ENCODE results near the gene CCDC57. TPM values are rescaled to one million over a fixed set of nuclear protein-coding genes. Genes with fewer than 3 reads are reported as not detected.

CCDC57 gene
- total and polyA plus RNA-seq, 2 of the 8 experiments (the other 6 are each of a cell fraction or from before 2014, with no cell fraction given) = 8.4 to 12.9 TPM

- H3K79me2 ChIP-seq (ENCODE audit: control insufficient read depth in 1 of 2, insufficient read depth in 2 of 2, low read length in 2 of 2) = no peaks in the 10 kb centered on the region
- H2BK120ac ChIP-seq (replicated peaks; ENCODE audit: low read depth, low read length) = no peak overlapping the region
- H4K8ac ChIP-seq (ENCODE audit: extremely low read depth, insufficient read depth, low read length) = no peak overlapping the region
- H2BK15ac ChIP-seq (ENCODE audit: low read length) = no peak overlapping the region
- TF ChIP-seq RAD21 (IDR thresholded peaks at IDR 0.05 in 1 of 2, conservative IDR thresholded peaks at IDR 0.05 in 1 of 2; ENCODE audit: low read depth in 2 of 2, low read length in 2 of 2) = no peak
- 0 out of 2 replicates have a peak, but pooled peaks have one; percentile 17 for TF ChIP-seq TEAD4 (IDR thresholded peaks at IDR 0.05; ENCODE audit: low read depth, low read length)
- WGBS, 2 experiments (ENCODE audit: extremely low coverage in 1 of 2, insufficient coverage in 1 of 2, insufficient read length in 1 of 2, insufficient replicate concordance in 2 of 2, low coverage in 1 of 2, low lambda C conversion rate in 2 of 2, missing lambda C conversion rate in 1 of 2) = 82% methylated on average over 8 of the region's 12 CpGs; no CpG with 5 or more reads in 1 of the 2 experiments
- no peaks in the 10 kb centered on the region for H3K36me3 ChIP-seq (ENCODE audit: control insufficient read depth in 2 of 4, insufficient read depth in 4 of 4, low read length in 3 of 4)
- 0 out of 2 replicates have a peak, but pooled peaks cover 2% of the 10 kb centered on the region for H3K23me2 ChIP-seq (ENCODE audit: low read depth, low read length)
- H2BK12ac ChIP-seq (ENCODE audit: low read depth, low read length) = no peak overlapping the region
- H4K5ac ChIP-seq (ENCODE audit: insufficient read length, low read depth, low read length) = no peak overlapping the region
- H3K27me3 ChIP-seq (replicated peaks in 1 of 4; ENCODE audit: control insufficient read depth in 3 of 4, extremely low read depth in 1 of 4, insufficient read depth in 3 of 4, low read length in 3 of 4) = no peaks in the 10 kb centered on the region; a peak in 1 of 7 replicates
- no peak overlapping the region for H2AFZ ChIP-seq (ENCODE audit: low read length)
- no peaks in the 10 kb centered on the region for H3K79me1 ChIP-seq (ENCODE audit: low read depth, low read length)
- DNase-seq (ENCODE audit: low read depth in 1 of 2, low spot score in 2 of 2) = no peak
- no peak overlapping the region for H3K4ac ChIP-seq (replicated peaks; ENCODE audit: insufficient read length, low read depth, low read length)
- no peak overlapping the region for H3K9ac ChIP-seq (replicated peaks in 1 of 4; ENCODE audit: extremely low read depth in 1 of 4, low read depth in 3 of 4, low read length in 3 of 4)
- H4K91ac ChIP-seq (replicated peaks; ENCODE audit: insufficient read length, low read length) = no peak overlapping the region
- CTCF ChIA-PET (ENCODE audit: partially characterized antibody) = interaction anchor here (1.0 to 10.5 kb wide), 4 partner anchors 11 to 89 kb away, joined by 3 to 61 read pairs (median 6); no protein-coding TSS in a partner anchor
- no peak overlapping the region for H3K23ac ChIP-seq (ENCODE audit: insufficient read length)
- FAIRE-seq = no peak
- H3K4me3 ChIP-seq (ENCODE audit: extremely low read depth in 1 of 4, insufficient read depth in 2 of 4, low read depth in 3 of 4, low read length in 4 of 4) = no peak overlapping the region
- H3K4me2 ChIP-seq (ENCODE audit: insufficient read depth in 1 of 2, low read depth in 2 of 2, low read length in 2 of 2) = no peak overlapping the region
- H3K56ac ChIP-seq (replicated peaks; ENCODE audit: insufficient read length, low read depth, low read length) = no peak overlapping the region
- peaks cover 3 to 6% of the 10 kb centered on the region in 2 experiments for H4K20me1 ChIP-seq (replicated peaks in 1 of 2; ENCODE audit: control insufficient read depth in 1 of 2, insufficient read depth in 2 of 2, low read length in 2 of 2)
- no peaks in the 10 kb centered on the region for H3K9me3 ChIP-seq (ENCODE audit: insufficient read depth in 2 of 2, low read depth in 1 of 2, low read length in 1 of 2)
- peaks cover 0 to 8% (median 2%) of the 10 kb centered on the region in 4 experiments; a peak in 4 of 7 replicates for H3K4me1 ChIP-seq (replicated peaks in 1 of 4; ENCODE audit: control insufficient read depth in 3 of 4, insufficient read depth in 4 of 4, low read length in 3 of 4)
- H3K14ac ChIP-seq (ENCODE audit: insufficient read length) = no peak overlapping the region
- no peak overlapping the region for H2AK5ac ChIP-seq (ENCODE audit: low read depth, low read length)
- H2BK20ac ChIP-seq (ENCODE audit: low read length) = no peak overlapping the region
- H2BK5ac ChIP-seq (ENCODE audit: low read depth, low read length) = no peak overlapping the region
- POLR2A ChIA-PET (ENCODE audit: partially characterized antibody) = interaction anchor here (2.1 to 3.5 kb wide), 2 partner anchors 15 to 20 kb away, joined by 10 to 13 read pairs; no protein-coding TSS in a partner anchor
- H3K18ac ChIP-seq (ENCODE audit: extremely low read depth, low read length) = no peak overlapping the region
- no peak overlapping the region for H3K27ac ChIP-seq (ENCODE audit: low read depth, low read length)
Measured at GRCh38 chr17:82118815-82119380, 93.7 kb downstream of the CCDC57 start.
